ENCODE measurements around the gene NLRP12. TPM values are rescaled to one million over a fixed set of nuclear protein-coding genes. Genes with fewer than 3 reads are reported as not detected.
"Not testable (repeated sequence)": the region's sequence is repeated elsewhere in the genome, so short reads cannot be mapped to it uniquely, and the experiment has no call there.

NLRP12 gene
- total RNA-seq, 4 donors from 2014 or later, result under 0.01 to 1.8 (median 0.30) TPM

GRCh38 chr19:53849237-53849676 lies 25.1 kb upstream of the NLRP12 start:
- WGBS, result 53% methylated on average over 10 of the region's 11 CpGs
- intact Hi-C loops (cut with DNase I), result loop anchor here (5.0 to 10.0 kb wide), 2 partner anchors 33 to 56 kb away; partner anchors contain the start of genes CACNG7 and PRKCG
- Histone ChIP-seq H3K27me3 (peaks cover 0 to 49% (median 3%) of the 10 kb centered on the region in 4 donors), H3K27ac (replicated peaks in 1 of 4) (peak overlapping the region in 3 of 4 donors; percentile 41 to 60 (median 45)), H3K36me3 (no peaks in the 10 kb centered on the region), H3K4me1 (peaks cover 0 to 11% (median 6%) of the 10 kb centered on the region in 4 donors), H3K4me3 (no peak overlapping the region), H3K9me3 (no peaks in the 10 kb centered on the region)
- no peak for DNase-seq (ENCODE audit: extremely low spot score)
- TF ChIP-seq POLR2A (IDR thresholded peaks at IDR 0.05; ENCODE audit: low read depth) (no peak), POLR2AphosphoS5 (IDR thresholded peaks at IDR 0.05) (peak; percentile 26 to 44)

GRCh38 chr19:53847555-53847954 lies 23.4 kb upstream of the NLRP12 start:
- peaks cover 0 to 47% (median 3%) of the 10 kb centered on the region in 4 donors for H3K27me3 ChIP-seq
- intact Hi-C loops (cut with DNase I), result loop anchor here (5.0 to 10.0 kb wide), 2 partner anchors 35 to 57 kb away; partner anchors contain the start of genes CACNG7 and PRKCG

GRCh38 chr19:53844849-53845246 lies 20.7 kb upstream of the NLRP12 start:
- no peaks in the 10 kb centered on the region for H3K9me3 ChIP-seq
- no peak for DNase-seq (ENCODE audit: extremely low spot score)
- peaks cover 8 to 13% (median 11%) of the 10 kb centered on the region in 4 donors for H3K4me1 ChIP-seq
- H3K4me3 ChIP-seq, result no peak overlapping the region
- TF ChIP-seq POLR2AphosphoS5 (IDR thresholded peaks at IDR 0.05) (no peak), POLR2A (IDR thresholded peaks at IDR 0.05; ENCODE audit: low read depth) (no peak), EP300 (IDR thresholded peaks at IDR 0.05) (no peak), CTCF (IDR thresholded peaks at IDR 0.05) (no peak)
- 85% methylated on average over 9 of the region's 9 CpGs for WGBS
- no peaks in the 10 kb centered on the region for H3K36me3 ChIP-seq
- peaks cover 0 to 24% (median 3%) of the 10 kb centered on the region in 4 donors for H3K27me3 ChIP-seq
- intact Hi-C loops (cut with DNase I), result loop anchor here (5.0 to 10.0 kb wide), 2 partner anchors 37 to 60 kb away; partner anchors contain the start of genes CACNG7 and PRKCG
- H3K27ac ChIP-seq (replicated peaks in 1 of 4), result no peak overlapping the region

More at GRCh38 chr19:53847555-53847954, 23.4 kb upstream of the NLRP12 start:
- no peaks in the 10 kb centered on the region for H3K9me3 ChIP-seq
- no peak for DNase-seq (ENCODE audit: extremely low spot score)
- peaks cover 0 to 12% (median 6%) of the 10 kb centered on the region in 4 donors for H3K4me1 ChIP-seq
- no peak overlapping the region for H3K4me3 ChIP-seq
- H3K36me3 ChIP-seq, result no peaks in the 10 kb centered on the region
- TF ChIP-seq EP300 (IDR thresholded peaks at IDR 0.05) (no peak), POLR2A (IDR thresholded peaks at IDR 0.05; ENCODE audit: low read depth) (no peak), POLR2AphosphoS5 (IDR thresholded peaks at IDR 0.05) (no peak), CTCF (IDR thresholded peaks at IDR 0.05) (no peak)
- WGBS, result 50% methylated on average over 8 of the region's 8 CpGs
- H3K27ac ChIP-seq (replicated peaks in 1 of 4), result no peak overlapping the region

- DNase-seq (ENCODE audit: extremely low spot score); H3K36me3 ChIP-seq; H3K27ac ChIP-seq (replicated peaks in 1 of 4); H3K9me3 ChIP-seq; H3K4me3 ChIP-seq: not testable (repeated sequence)
- WGBS, result 77% methylated on average over 4 of the region's 4 CpGs
- intact Hi-C loops (cut with DNase I), result loop anchor here (10.0 kb wide), 1 partner anchor 64 kb away; the partner anchor contains the start of gene CACNG7
- H3K4me1 ChIP-seq, result peaks cover 8 to 13% (median 11%) of the 10 kb centered on the region in 4 donors
- peaks cover 0 to 21% (median 3%) of the 10 kb centered on the region in 4 donors for H3K27me3 ChIP-seq
Observed at GRCh38 chr19:53840914-53841313, 16.8 kb upstream of the NLRP12 start.

DNA sequence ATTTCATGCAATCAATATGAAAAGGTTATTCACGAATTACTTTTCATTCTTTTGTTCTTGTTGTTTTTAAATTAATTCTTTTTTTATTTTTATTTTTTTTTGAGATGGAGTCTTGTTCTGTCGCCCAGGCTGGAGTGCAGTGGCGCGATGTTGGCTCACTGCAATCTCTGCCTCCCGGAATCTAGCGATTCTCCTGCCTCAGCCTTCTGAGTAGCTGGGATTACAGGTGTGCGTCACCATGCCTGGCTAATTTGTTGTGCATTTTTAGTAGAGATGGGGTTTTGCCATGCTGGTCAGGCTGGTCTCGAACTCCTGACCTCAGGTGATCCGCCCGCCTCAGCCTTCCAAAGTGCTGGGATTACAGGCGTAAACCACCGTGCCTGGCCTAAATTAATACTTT lies 16.1 kb upstream of the NLRP12 start:
- 94% methylated on average over 12 of the region's 12 CpGs for WGBS
- H3K4me3 ChIP-seq; H3K27ac ChIP-seq (replicated peaks in 1 of 4); H3K36me3 ChIP-seq; DNase-seq (ENCODE audit: extremely low spot score); H3K9me3 ChIP-seq: not testable (repeated sequence)
- Histone ChIP-seq H3K4me1 (peaks cover 8 to 13% (median 11%) of the 10 kb centered on the region in 4 donors), H3K27me3 (peaks cover 0 to 21% (median 3%) of the 10 kb centered on the region in 4 donors)
- intact Hi-C loops (cut with DNase I), result loop anchor here (10.0 kb wide), 1 partner anchor 65 kb away; the partner anchor contains the start of gene CACNG7

- H3K36me3 ChIP-seq; H3K9me3 ChIP-seq; DNase-seq (ENCODE audit: extremely low spot score); intact Hi-C loops (cut with DNase I); H3K4me3 ChIP-seq; H3K27ac ChIP-seq (replicated peaks in 1 of 4): not testable (repeated sequence)
- Histone ChIP-seq H3K27me3 (peaks cover 0 to 21% (median 3%) of the 10 kb centered on the region in 4 donors), H3K4me1 (peaks cover 8 to 13% (median 11%) of the 10 kb centered on the region in 4 donors)
- 73% methylated on average over 5 of the region's 5 CpGs for WGBS
Observed at GRCh38 chr19:53838446-53838845, 14.3 kb upstream of the NLRP12 start.

GRCh38 chr19:53832861-53833260 lies 8.7 kb upstream of the NLRP12 start:
- WGBS, result 30% methylated on average over 12 of the region's 13 CpGs

More at GRCh38 chr19:53832861-53833260, 8.7 kb upstream of the NLRP12 start:
- H3K36me3 ChIP-seq; H3K4me3 ChIP-seq; H3K9me3 ChIP-seq; DNase-seq (ENCODE audit: extremely low spot score); H3K4me1 ChIP-seq; intact Hi-C loops (cut with DNase I); H3K27ac ChIP-seq (replicated peaks in 1 of 4): not testable (repeated sequence)
- H3K27me3 ChIP-seq, result peaks cover 0 to 42% (median 3%) of the 10 kb centered on the region in 4 donors
